ENCODE measurements around the gene RERE. TPM values are rescaled to one million over a fixed set of nuclear protein-coding genes. Genes with fewer than 3 reads are reported as not detected.

RERE gene
- total RNA-seq, 1 experiment from 2014 or later = 40.6 TPM

GRCh38 chr1:8678673-8679394 lies 138.6 kb downstream of the RERE start:
- CTCF ChIA-PET = no interaction called here
- RAD21 ChIA-PET (ENCODE audit: low non-redundant PET in 1 of 2, low total read pairs in 2 of 2, uncharacterized antibody in 2 of 2, unreplicated experiment in 2 of 2) = no interaction called here
- Histone ChIP-seq H3K36me3 (ENCODE audit: control insufficient read depth in 1 of 2, insufficient read depth in 2 of 2, low read length in 2 of 2) (no peaks in the 10 kb centered on the region), H3K27me3 (ENCODE audit: insufficient read depth, low read length) (no peaks in the 10 kb centered on the region), H3K79me2 (ENCODE audit: insufficient read depth, low read length) (peaks cover 57% of the 10 kb centered on the region), H3K4me1 (ENCODE audit: control insufficient read depth in 1 of 2, insufficient read depth in 2 of 2, low read length in 2 of 2) (no peaks in the 10 kb centered on the region), H3K9ac (ENCODE audit: low read length) (no peak overlapping the region), H3K4me3 (replicated peaks in 1 of 2; ENCODE audit: low read depth in 1 of 2, low read length in 2 of 2) (no peak overlapping the region), H3K4me2 (ENCODE audit: low read length) (no peak overlapping the region), H3K27ac (ENCODE audit: low read depth, low read length) (no peak overlapping the region), H3K9me3 (ENCODE audit: control insufficient read depth in 1 of 2, insufficient read depth in 1 of 2, low read depth in 1 of 2, low read length in 2 of 2) (no peaks in the 10 kb centered on the region), H4K20me1 (ENCODE audit: insufficient read depth) (no peaks in the 10 kb centered on the region), H2AFZ (ENCODE audit: low read depth, low read length, poor library complexity, severe bottlenecking) (no peak overlapping the region), H3K9me2 (ENCODE audit: insufficient read depth) (no peaks in the 10 kb centered on the region)
- DNase-seq (ENCODE audit: low read depth, low spot score) (no peak), ATAC-seq (no peak)
- intact Hi-C loops (cut with micrococcal nuclease) = no loop called here
- TF ChIP-seq RAD21 (IDR thresholded peaks at IDR 0.05; ENCODE audit: low read depth) = no peak
- no peak for TF ChIP-seq ZNF274 (IDR thresholded peaks at IDR 0.05; ENCODE audit: low read depth, low read length)
- no peak for TF ChIP-seq FOSL1 (IDR thresholded peaks at IDR 0.05; ENCODE audit: low read depth)
- TF ChIP-seq MAX (IDR thresholded peaks at IDR 0.05) = no peak
- no peak for TF ChIP-seq ELF1 (IDR thresholded peaks at IDR 0.05; ENCODE audit: borderline replicate concordance, low read depth)
- no peak for TF ChIP-seq JUND (IDR thresholded peaks at IDR 0.05)
- no peak for TF ChIP-seq ATF3 (IDR thresholded peaks at IDR 0.05)
- no peak for TF ChIP-seq POLR2A (IDR thresholded peaks at IDR 0.05; ENCODE audit: borderline replicate concordance, extremely low read depth, insufficient read depth, insufficient read length)
- TF ChIP-seq EZH2 (IDR thresholded peaks at IDR 0.05) = no peak
- TF ChIP-seq SRF (IDR thresholded peaks at IDR 0.05; ENCODE audit: low read depth) = no peak
- no peak for TF ChIP-seq CBX3 (IDR thresholded peaks at IDR 0.05; ENCODE audit: low read depth)
- TF ChIP-seq CTCF (IDR thresholded peaks at IDR 0.05 in 2 of 3, conservative IDR thresholded peaks at IDR 0.05 in 1 of 3; ENCODE audit: borderline replicate concordance in 1 of 3, insufficient read depth in 1 of 3, low read depth in 2 of 3, low read length in 2 of 3) = no peak
- no peak for TF ChIP-seq YY1 (IDR thresholded peaks at IDR 0.05; ENCODE audit: extremely low read depth, insufficient replicate concordance, low read depth, low read length)
- TF ChIP-seq SIN3A (IDR thresholded peaks at IDR 0.05; ENCODE audit: low read depth) = no peak
- no peak for TF ChIP-seq CEBPB (IDR thresholded peaks at IDR 0.05; ENCODE audit: low read depth)
- no peak for TF ChIP-seq ZFX (IDR thresholded peaks at IDR 0.05)
- TF ChIP-seq SP1 (IDR thresholded peaks at IDR 0.05; ENCODE audit: low read depth) = no peak
- BruUV-seq (replicated peaks) = no TSS peak
- POLR2A ChIA-PET = no interaction called here
